ENCODE results near the gene PLD6. TPM values are rescaled to one million over a fixed set of nuclear protein-coding genes. Genes with fewer than 3 reads are reported as not detected.

PLD6 gene
- total and polyA plus RNA-seq, 10 donors: 1.4 to 5.6 (median 3.5) TPM

- 78 to 85% (median 83%) methylated on average over 8 of the region's 8 CpGs for WGBS, 5 donors
- Histone ChIP-seq H3K9me3 (no peaks in the 10 kb centered on the region), H3K27ac (peak overlapping the region in 1 of 8 donors; percentile 13), H3K36me3 (peaks cover 0 to 35% (median 19%) of the 10 kb centered on the region in 6 donors), H3K4me1 (peaks cover 16 to 43% (median 30%) of the 10 kb centered on the region in 6 donors), H3K27me3 (replicated peaks in 1 of 7) (no peaks in the 10 kb centered on the region), H3K4me3 (no peak overlapping the region)
- no peak for DNase-seq
- intact Hi-C loops (cut with DNase I; ENCODE audit: low total_unique reads): no loop called here
- TF ChIP-seq POLR2AphosphoS5 (IDR thresholded peaks at IDR 0.05): no peak
- TF ChIP-seq POLR2A (IDR thresholded peaks at IDR 0.05): no peak
- TF ChIP-seq CTCF (IDR thresholded peaks at IDR 0.05 in 8 of 11, conservative IDR thresholded peaks at IDR 0.05 in 3 of 11): no peak
Observed at GRCh38 chr17:17207998-17208397, 1.9 kb upstream of the PLD6 start.

DNA sequence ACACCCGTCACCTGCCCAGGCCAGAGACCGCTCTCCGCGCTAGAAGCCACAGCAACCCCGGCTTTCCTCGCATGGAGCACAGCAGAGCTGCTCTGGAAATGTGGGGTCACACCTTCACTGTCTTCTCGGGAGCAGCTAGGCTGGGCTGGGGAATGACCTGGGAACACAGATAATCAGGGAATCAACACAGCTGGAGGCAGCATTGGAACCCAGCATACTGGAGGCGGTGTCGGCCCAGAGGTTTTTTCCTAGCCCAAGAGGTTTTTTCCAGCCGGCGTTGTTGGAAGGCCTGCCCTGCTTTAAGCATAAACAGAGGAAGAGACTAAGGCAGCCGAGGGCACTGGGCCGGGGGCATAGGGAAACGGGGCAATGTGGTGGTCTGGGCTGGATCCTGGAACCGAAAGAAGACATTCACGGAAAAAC is 791 bp upstream of the PLD6 start:
- intact Hi-C loops (cut with DNase I; ENCODE audit: low total_unique reads): no loop called here
- Histone ChIP-seq H3K4me1 (peaks cover 16 to 52% (median 30%) of the 10 kb centered on the region in 6 donors), H3K4me3 (peak overlapping the region in 2 of 8 donors; percentile 56 to 76), H3K27me3 (replicated peaks in 1 of 7) (no peaks in the 10 kb centered on the region), H3K36me3 (peaks cover 0 to 35% (median 17%) of the 10 kb centered on the region in 6 donors), H3K27ac (peak overlapping the region; percentile 13 to 84 (median 80)), H3K9me3 (no peaks in the 10 kb centered on the region)
- no peak for TF ChIP-seq POLR2A (IDR thresholded peaks at IDR 0.05)
- no peak for TF ChIP-seq POLR2AphosphoS5 (IDR thresholded peaks at IDR 0.05)
- TF ChIP-seq CTCF (IDR thresholded peaks at IDR 0.05 in 8 of 11, conservative IDR thresholded peaks at IDR 0.05 in 3 of 11): no peak
- 66 to 81% (median 74%) methylated on average over 5 to 16 of the region's 16 CpGs for WGBS, 5 donors
- no peak for DNase-seq

GRCh38 chr17:17205368-17206123 is 587 bp downstream of the PLD6 start:
- DNase-seq: peak; percentile 91
- H3K4me3 ChIP-seq: peak overlapping the region; percentile 43 to 76 (median 52)
- peaks cover 0 to 32% (median 5%) of the 10 kb centered on the region in 6 donors for H3K36me3 ChIP-seq
- TF ChIP-seq POLR2AphosphoS5 (IDR thresholded peaks at IDR 0.05) (peak in 2 of 3 donors; percentile 40 to 47), POLR2A (IDR thresholded peaks at IDR 0.05) (no peak)
- no peaks in the 10 kb centered on the region for H3K27me3 ChIP-seq (replicated peaks in 1 of 7)
- intact Hi-C loops (cut with DNase I; ENCODE audit: low total_unique reads): no loop called here
- peak overlapping the region; percentile 11 to 84 (median 80) for H3K27ac ChIP-seq
- no peaks in the 10 kb centered on the region for H3K9me3 ChIP-seq
- H3K4me1 ChIP-seq: peaks cover 16 to 62% (median 39%) of the 10 kb centered on the region in 6 donors
- WGBS, 5 donors: 12 to 26% (median 15%) methylated on average over 38 to 70 of the region's 70 CpGs

DNA sequence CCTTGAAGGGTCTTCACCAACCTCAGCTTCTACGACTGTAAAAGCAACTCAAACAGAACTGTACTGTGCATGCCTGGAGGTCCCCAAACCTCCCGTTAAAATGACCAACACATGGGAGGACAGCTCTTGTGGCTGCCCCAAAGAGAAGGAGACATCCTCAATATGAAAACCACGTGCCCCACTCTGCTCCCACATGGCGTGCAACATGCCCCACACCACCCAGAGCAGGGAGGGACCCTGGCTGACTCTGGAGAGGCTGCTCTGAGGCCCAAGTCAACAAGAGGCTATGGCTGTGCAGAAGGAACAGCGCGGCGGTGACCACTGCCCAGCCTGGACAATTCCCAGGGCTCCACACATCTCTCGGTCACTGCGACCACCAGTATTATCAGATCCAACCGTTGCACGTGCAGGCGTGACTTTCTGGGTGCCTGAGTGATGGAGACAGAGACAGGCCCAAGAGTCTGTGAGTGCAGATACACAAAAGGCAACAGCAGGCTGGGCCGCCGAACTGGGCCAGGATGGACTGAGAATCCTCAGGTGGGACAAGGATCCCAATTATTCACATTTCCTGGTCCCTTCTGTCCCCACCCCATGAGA is 1.4 kb downstream of the PLD6 start:
- no peaks in the 10 kb centered on the region for H3K27me3 ChIP-seq (replicated peaks in 1 of 7)
- H3K36me3 ChIP-seq: peaks cover 0 to 26% (median 5%) of the 10 kb centered on the region in 6 donors
- 79 to 91% (median 83%) methylated on average over 9 to 14 of the region's 14 CpGs for whole genome bisulfite sequencing, 5 donors
- peak overlapping the region in 5 of 8 donors; percentile 1 to 84 (median 82) for H3K27ac ChIP-seq
- DNase-seq: no peak
- TF ChIP-seq POLR2A (IDR thresholded peaks at IDR 0.05) (no peak), CTCF (IDR thresholded peaks at IDR 0.05 in 8 of 11, conservative IDR thresholded peaks at IDR 0.05 in 3 of 11) (no peak), POLR2AphosphoS5 (IDR thresholded peaks at IDR 0.05) (no peak)
- peak overlapping the region; percentile 43 to 76 (median 52) for H3K4me3 ChIP-seq
- H3K9me3 ChIP-seq: no peaks in the 10 kb centered on the region
- H3K4me1 ChIP-seq: peaks cover 16 to 68% (median 39%) of the 10 kb centered on the region in 6 donors
- intact Hi-C loops (cut with DNase I; ENCODE audit: low total_unique reads): no loop called here

Measured in spleen (tissue), 11 donors.